HT1080 (cell line): Measurements from ENCODE around the gene LMTK3. TPM values are rescaled to one million over a fixed set of nuclear protein-coding genes. Genes with fewer than 3 reads are reported as not detected.
A peak's percentile ranks its signal among the peaks of the same experiment; 100 is the strongest.

ENCODE experiments used
- DNase-seq: peaks from one replicate; pipeline ENCODE4 v3.0.0-alpha.2; 2015; ENCODE audit warnings: low read depth
- total RNA-seq: library from RNA; depleted of rRNA; stranded (reverse); fragments of >200 nt; shearing (Covaris generic); gene quantifications from 2 replicates; pipeline ENCODE4 v1.2.3, GENCODE V29; 2014; rRNA removed

Gene LMTK3
- total RNA-seq, 1 experiment from 2014 or later, result 0.05 TPM

- peak; percentile 97 for DNase-seq
Observed at GRCh38 chr19:48445606-48446481, 65.8 kb downstream of the LMTK3 start, which contains the start of gene GRWD1. GRWD1 (plus strand) TSS chr19:48445983; CDS start chr19:48446006, 23 bp downstream.

- DNase-seq, result peak; percentile 90
Observed at GRCh38 chr19:48445256-48445605, 66.4 kb downstream of the LMTK3 start.

- no peak for DNase-seq
Observed at GRCh38 chr19:48444936-48445200, 66.8 kb downstream of the LMTK3 start.

GRCh38 chr19:48444129-48444935 lies 67.3 kb downstream of the LMTK3 start:
- no peak for DNase-seq

GRCh38 chr19:48443731-48444128 lies 67.9 kb downstream of the LMTK3 start:
- no peak for DNase-seq

- DNase-seq, result no peak
Observed at GRCh38 chr19:48443256-48443655, 68.4 kb downstream of the LMTK3 start.

GRCh38 chr19:48442116-48443035 lies 69.3 kb downstream of the LMTK3 start:
- DNase-seq, result no peak

- DNase-seq, result no peak
Observed at GRCh38 chr19:48441360-48442050, 70.1 kb downstream of the LMTK3 start.

GRCh38 chr19:48436586-48436985 lies 75.0 kb downstream of the LMTK3 start:
- no peak for DNase-seq

Other genes with a start within 250 kb of the LMTK3 start
- gene ZNF114, start 241.8 kb downstream of the LMTK3 start, total RNA-seq, result 1.8 and 2.5 TPM in 2 replicates
- 379 and 513 TPM in 2 replicates for gene EMP3, start 186.3 kb downstream of the LMTK3 start, total RNA-seq
- gene TMEM143, start 147.9 kb downstream of the LMTK3 start, total RNA-seq, result 5.1 and 6.1 TPM in 2 replicates
- not detected in 2 replicates for gene SYNGR4, start 147.5 kb downstream of the LMTK3 start, total RNA-seq
- gene KDELR1, start 120.3 kb downstream of the LMTK3 start, total RNA-seq, result 67.7 and 115 TPM in 2 replicates
- 0.20 and 0.21 TPM in 2 replicates for gene GRIN2D, start 118.2 kb downstream of the LMTK3 start, total RNA-seq
- 97.2 and 113 TPM in 2 replicates for gene GRWD1, start 65.9 kb downstream of the LMTK3 start, total RNA-seq
- gene KCNJ14, start 56.3 kb downstream of the LMTK3 start, total RNA-seq, result 0.40 and 0.79 TPM in 2 replicates
- gene CYTH2, start 42.5 kb downstream of the LMTK3 start, total RNA-seq, result 38.1 and 44.3 TPM in 2 replicates
- gene SULT2B1, start 40.3 kb upstream of the LMTK3 start, total RNA-seq, result not detected in 2 replicates
- gene SPACA4, start 94.9 kb upstream of the LMTK3 start, total RNA-seq, result not detected in 2 replicates
- gene FAM83E, start 103.2 kb upstream of the LMTK3 start, total RNA-seq, result 1.2 TPM in 1 of 2 replicates, not detected in the other
- 2,830 and 3,901 TPM in 2 replicates for gene RPL18, start 107.3 kb upstream of the LMTK3 start, total RNA-seq
- 15.9 and 16.5 TPM in 2 replicates for gene SPHK2, start 107.7 kb upstream of the LMTK3 start, total RNA-seq
- gene DBP, start 125.5 kb upstream of the LMTK3 start, total RNA-seq, result 10.3 and 11.1 TPM in 2 replicates
- gene CA11, start 134.4 kb upstream of the LMTK3 start, total RNA-seq, result 0.77 and 1.4 TPM in 2 replicates
- gene NTN5, start 161.2 kb upstream of the LMTK3 start, total RNA-seq, result not detected in 2 replicates
- not detected in 2 replicates for gene FUT2, start 184.1 kb upstream of the LMTK3 start, total RNA-seq
- 0.35 TPM in 1 of 2 replicates, not detected in the other for gene MAMSTR, start 207.9 kb upstream of the LMTK3 start, total RNA-seq
- gene RASIP1, start 228.8 kb upstream of the LMTK3 start, total RNA-seq, result not detected in 2 replicates
- gene IZUMO1, start 235.1 kb upstream of the LMTK3 start, total RNA-seq, result not detected in 2 replicates
- 0.10 TPM in 1 of 2 replicates, not detected in the other for gene FUT1, start 240.8 kb upstream of the LMTK3 start, total RNA-seq
- not detected in 2 replicates for gene FGF21, start 243.7 kb upstream of the LMTK3 start, total RNA-seq